ENCODE data around the gene PRSS8. TPM values are rescaled to one million over a fixed set of nuclear protein-coding genes. Genes with fewer than 3 reads are reported as not detected.
"Not testable (repeated sequence)": the region's sequence is repeated elsewhere in the genome, so short reads cannot be mapped to it uniquely, and the experiment has no call there.

The PRSS8 gene
- total RNA-seq, 2 experiments from 2014 or later = not detected

DNA sequence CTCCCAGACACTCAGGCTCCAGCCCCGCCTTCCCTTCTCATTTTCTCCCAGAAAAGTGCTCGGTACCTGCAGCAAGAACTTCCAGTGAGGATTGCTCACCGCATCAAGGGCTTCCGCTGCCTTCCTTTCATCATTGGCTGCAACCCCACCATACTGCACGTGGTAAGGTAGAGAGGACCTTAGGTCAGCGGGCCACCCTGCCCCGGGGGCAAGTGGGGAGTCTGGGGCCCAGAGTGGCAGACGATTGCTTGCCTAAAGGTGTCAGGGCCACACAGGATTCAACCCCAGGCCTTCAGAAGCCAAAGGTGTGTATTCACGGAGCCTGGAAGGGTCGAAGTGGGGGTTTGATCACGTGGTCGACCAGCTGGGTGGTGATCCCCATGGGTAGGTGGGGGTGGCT is 25.9 kb downstream of the PRSS8 start:
- H3K4me1 Mint-ChIP-seq (ENCODE audit: low read depth) = peaks cover 40% of the 10 kb centered on the region
- CTCF ChIA-PET = no interaction called here

DNA sequence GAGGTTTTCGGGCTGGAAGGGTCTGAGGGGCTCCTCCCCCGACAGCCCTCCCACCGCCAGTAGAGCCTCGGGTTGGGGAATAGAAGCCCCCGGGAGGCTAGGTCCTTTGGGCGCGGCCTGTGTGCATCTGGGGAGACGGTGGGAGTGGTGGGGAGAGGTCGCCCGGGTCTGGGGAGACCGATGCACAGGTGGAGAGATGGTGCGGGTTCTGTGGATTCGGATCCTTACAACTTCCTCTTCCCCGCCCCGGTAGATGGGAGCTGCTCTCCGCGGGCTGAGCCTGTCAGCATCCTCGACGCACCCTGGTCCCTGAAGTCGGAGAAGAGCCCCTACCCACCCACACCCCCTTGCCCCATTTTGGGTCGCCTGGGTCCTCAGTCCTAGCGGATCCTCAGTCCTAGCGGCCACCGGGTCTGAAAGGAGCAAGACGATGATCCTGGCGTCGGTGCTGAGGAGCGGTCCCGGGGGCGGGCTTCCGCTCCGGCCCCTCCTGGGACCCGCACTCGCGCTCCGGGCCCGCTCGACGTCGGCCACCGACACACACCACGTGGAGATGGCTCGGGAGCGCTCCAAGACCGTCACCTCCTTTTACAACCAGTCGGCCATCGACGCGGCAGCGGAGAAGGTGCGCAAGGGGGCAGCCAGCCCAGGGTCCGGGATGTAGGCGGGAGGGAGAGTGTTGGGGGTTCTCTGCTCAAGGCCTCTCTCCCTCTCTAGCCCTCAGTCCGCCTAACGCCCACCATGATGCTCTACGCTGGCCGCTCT is 26.6 kb downstream of the PRSS8 start:
- Mint-ChIP-seq H3K27ac (peak overlapping the region; percentile 77), H3K4me1 (ENCODE audit: low read depth) (peaks cover 37% of the 10 kb centered on the region), H3K4me3 (peak overlapping the region; percentile 76), H3K36me3 (ENCODE audit: low read depth) (peaks cover 30% of the 10 kb centered on the region), H3K9me3 (ENCODE audit: insufficient read depth) (no peaks in the 10 kb centered on the region), H3K27me3 (ENCODE audit: low read depth) (no peaks in the 10 kb centered on the region)
- ChIA-PET CTCF (no interaction called here), POLR2A (no interaction called here)
- DNase-seq = no peak
- ATAC-seq = no peak

More for the DNA sequence above, 25.9 kb downstream of the PRSS8 start:
- POLR2A ChIA-PET = no interaction called here
- H3K36me3 Mint-ChIP-seq (ENCODE audit: low read depth) = peaks cover 32% of the 10 kb centered on the region
- ATAC-seq (no peak), DNase-seq (no peak)
- peak overlapping the region; percentile 76 for H3K4me3 Mint-ChIP-seq
- H3K27ac Mint-ChIP-seq = peak overlapping the region; percentile 77
- H3K27me3 Mint-ChIP-seq (ENCODE audit: low read depth) = no peaks in the 10 kb centered on the region
- no peaks in the 10 kb centered on the region for H3K9me3 Mint-ChIP-seq (ENCODE audit: insufficient read depth)

DNA sequence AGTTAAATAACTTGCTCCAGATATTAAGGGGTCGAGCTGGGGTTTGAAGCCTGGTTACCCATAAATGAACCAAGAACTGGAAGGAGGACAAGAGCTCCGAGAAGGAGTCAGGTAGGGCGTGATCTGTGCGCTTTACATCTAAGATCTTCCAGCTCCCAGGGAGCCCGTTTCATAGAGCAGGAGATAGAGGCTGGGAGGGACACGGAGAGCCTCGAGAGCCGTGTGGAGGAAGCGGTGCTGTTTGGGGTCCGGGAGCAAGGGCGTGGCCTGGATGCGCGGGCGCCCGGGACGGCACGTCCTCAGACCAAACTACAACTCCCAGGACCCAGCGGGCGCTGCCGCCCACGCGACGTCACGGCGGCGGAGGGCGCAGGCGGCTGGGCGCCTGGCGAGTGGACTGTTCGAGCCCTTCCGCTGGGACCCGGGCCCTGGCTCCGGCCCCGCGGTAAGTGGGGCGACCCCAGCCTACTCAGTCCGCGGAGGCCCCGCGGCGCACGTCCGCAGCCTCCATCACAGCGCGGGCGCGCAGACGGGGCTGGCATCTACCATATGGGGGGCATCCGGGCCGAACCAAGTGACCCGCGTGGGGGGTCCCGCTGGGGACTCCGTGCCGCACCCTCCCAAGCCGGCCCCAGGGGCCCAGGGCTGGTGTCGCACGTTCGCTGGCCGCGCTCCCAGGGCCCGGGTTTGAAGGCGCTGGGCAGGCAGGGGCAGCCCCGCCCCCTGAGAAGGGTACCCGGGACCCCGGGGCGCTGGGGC is 27.3 kb downstream of the PRSS8 start, which contains the start of gene BCKDK:
Gene BCKDK (plus strand): TSS at position 352 of the 759 bp plus-strand sequence. CDS start 838 bp downstream, outside the sequence.
- DNase-seq (peak; percentile 83), ATAC-seq (peak; percentile 89)
- peak within 1 kb of the TSS; percentile 86 for H3K27ac Mint-ChIP-seq
- CTCF ChIA-PET = interaction anchor here (1.5 to 2.3 kb wide), 3 partner anchors 34 to 157 kb away, joined by 4 to 9 read pairs (median 5); partner anchors contain the start of genes ZNF646 and ZNF668
- H3K27me3 Mint-ChIP-seq (ENCODE audit: low read depth) = no peaks in the 10 kb centered on the region
- POLR2A ChIA-PET = interaction anchor here (0.6 to 1.4 kb wide), 2 partner anchors 9 to 1201 kb away, joined by 3 to 4 read pairs; partner anchors contain the start of gene KAT8
- H3K36me3 Mint-ChIP-seq (ENCODE audit: low read depth) = peaks cover 30% of the 10 kb centered on the region
- no peaks in the 10 kb centered on the region for H3K9me3 Mint-ChIP-seq (ENCODE audit: insufficient read depth)
- H3K4me1 Mint-ChIP-seq (ENCODE audit: low read depth) = peaks cover 31% of the 10 kb centered on the region
- peak within 1 kb of the TSS; percentile 80 for H3K4me3 Mint-ChIP-seq

DNA sequence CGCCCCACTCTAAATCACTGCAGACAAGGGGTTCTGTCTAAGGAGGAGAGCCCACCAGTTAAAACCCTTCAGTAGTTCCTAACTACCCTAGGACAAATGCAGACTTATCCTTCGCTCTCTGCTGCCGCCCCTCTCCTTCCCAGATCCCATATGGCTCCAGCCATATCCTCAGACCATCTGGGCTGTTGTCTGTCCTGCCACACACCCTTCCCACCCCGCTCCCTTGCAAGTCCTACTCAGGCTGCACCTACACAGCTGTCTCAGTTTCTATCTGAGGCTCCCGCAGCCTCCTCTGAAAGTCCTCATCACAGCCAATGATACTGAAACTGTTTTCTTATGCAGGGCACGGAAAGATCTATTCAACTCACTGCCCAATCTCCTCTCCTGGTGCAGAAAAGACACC is 28.1 kb downstream of the PRSS8 start:
- H3K27me3 Mint-ChIP-seq (ENCODE audit: low read depth) = no peaks in the 10 kb centered on the region
- peak overlapping the region; percentile 80 for H3K4me3 Mint-ChIP-seq
- peak; percentile 2 for ATAC-seq

DNA sequence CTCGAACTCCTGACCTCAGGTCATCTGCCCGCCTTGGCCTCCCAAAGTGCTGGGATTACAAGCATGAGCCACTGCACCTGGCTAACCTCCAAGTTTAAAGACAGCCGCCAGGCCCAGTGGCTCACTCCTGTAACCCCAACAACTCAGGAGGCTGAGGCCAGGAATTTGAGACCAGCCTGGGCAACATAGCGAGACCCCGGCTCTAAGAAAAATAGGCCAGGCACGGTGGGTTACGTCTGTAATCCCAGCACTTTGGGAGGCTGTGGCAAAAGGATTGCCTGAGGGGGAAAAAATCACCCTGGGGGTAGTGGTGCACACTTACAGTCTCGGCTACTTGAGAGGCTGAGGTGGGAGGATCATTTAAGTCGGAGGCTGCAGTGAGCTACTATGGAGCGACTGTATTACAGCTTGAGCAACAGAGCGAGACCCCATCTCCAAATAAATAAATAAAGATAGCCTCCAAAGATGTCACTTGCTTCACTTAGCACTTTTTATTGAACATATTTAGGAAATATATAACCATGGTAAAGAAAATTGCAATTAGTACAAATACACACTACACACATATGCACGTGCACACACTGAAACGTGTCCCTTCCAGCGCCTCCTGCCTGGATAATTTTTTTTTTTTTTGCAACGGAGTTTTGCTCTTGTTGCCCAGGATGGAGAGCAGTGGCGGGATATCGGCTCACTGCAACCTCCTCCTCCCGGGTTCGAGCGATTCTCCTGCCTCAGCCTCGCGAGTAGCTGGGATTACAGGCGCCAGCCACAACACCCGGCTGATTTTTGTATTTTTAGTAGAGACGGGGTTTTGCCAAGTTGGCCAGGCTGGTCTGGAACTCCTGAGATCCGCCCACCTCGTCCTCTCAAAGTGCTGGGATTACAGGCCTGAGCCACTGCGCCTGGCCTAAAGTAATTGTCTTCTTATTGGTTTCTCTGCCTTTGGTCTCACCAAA is 28.7 kb downstream of the PRSS8 start:
- H3K27me3 Mint-ChIP-seq (ENCODE audit: low read depth) = no peaks in the 10 kb centered on the region
- DNase-seq = no peak
- CTCF ChIA-PET = interaction anchor here (1.5 to 2.3 kb wide), 3 partner anchors 33 to 156 kb away, joined by 4 to 9 read pairs (median 5); partner anchors contain the start of genes ZNF646 and ZNF668
- peaks cover 23% of the 10 kb centered on the region for H3K36me3 Mint-ChIP-seq (ENCODE audit: low read depth)
- peaks cover 29% of the 10 kb centered on the region for H3K4me1 Mint-ChIP-seq (ENCODE audit: low read depth)
- POLR2A ChIA-PET = interaction anchor here (1.4 kb wide), 1 partner anchor 11 kb away, joined by 4 read pairs; the partner anchor contains the start of gene KAT8
- H3K4me3 Mint-ChIP-seq = peak overlapping the region; percentile 80
- H3K27ac Mint-ChIP-seq = peak overlapping the region; percentile 86
- no peak for ATAC-seq
- no peaks in the 10 kb centered on the region for H3K9me3 Mint-ChIP-seq (ENCODE audit: insufficient read depth)

More for the DNA sequence above, 28.1 kb downstream of the PRSS8 start:
- Mint-ChIP-seq H3K36me3 (ENCODE audit: low read depth) (peaks cover 27% of the 10 kb centered on the region), H3K27ac (peak overlapping the region; percentile 86), H3K9me3 (ENCODE audit: insufficient read depth) (no peaks in the 10 kb centered on the region), H3K4me1 (ENCODE audit: low read depth) (peaks cover 29% of the 10 kb centered on the region)
- POLR2A ChIA-PET = interaction anchor here (0.6 to 1.4 kb wide), 2 partner anchors 10 to 1201 kb away, joined by 3 to 4 read pairs; partner anchors contain the start of gene KAT8
- CTCF ChIA-PET = interaction anchor here (1.5 to 2.3 kb wide), 3 partner anchors 34 to 157 kb away, joined by 4 to 9 read pairs (median 5); partner anchors contain the start of genes ZNF646 and ZNF668
- DNase-seq = no peak

DNA sequence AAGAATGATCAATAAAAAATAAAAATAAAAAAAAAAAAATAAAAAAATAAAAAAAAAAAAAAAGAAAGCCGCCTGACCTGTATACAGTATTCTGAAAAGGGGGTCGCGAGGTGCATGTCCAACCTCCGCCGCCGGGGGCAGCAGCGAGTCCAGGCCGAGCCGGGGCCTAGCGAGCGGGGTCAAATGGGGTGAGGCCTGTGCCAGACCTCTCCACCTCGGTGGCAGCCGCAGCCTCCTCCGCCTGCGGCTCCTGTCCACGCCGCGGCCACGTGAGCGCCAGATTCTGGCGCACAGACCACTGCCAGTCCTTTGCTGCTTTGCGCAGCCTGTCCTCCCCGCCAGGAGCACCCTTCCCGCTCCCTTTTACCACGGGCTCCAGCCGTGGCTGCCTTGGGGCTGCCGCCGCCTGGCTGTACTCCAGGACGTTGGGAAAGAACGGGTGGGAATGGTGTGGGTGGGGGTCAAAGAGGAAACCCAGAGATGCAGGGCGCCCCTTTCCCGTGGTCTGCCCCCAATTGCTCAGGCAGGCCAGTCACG is 29.8 kb downstream of the PRSS8 start:
- peaks cover 28% of the 10 kb centered on the region for H3K4me1 Mint-ChIP-seq (ENCODE audit: low read depth)
- H3K27me3 Mint-ChIP-seq (ENCODE audit: low read depth) = no peaks in the 10 kb centered on the region
- no peaks in the 10 kb centered on the region for H3K9me3 Mint-ChIP-seq (ENCODE audit: insufficient read depth)
- peaks cover 15% of the 10 kb centered on the region for H3K36me3 Mint-ChIP-seq (ENCODE audit: low read depth)
- DNase-seq (peak; percentile 86), ATAC-seq (peak; percentile 61)
- ChIA-PET CTCF (no interaction called here), POLR2A (no interaction called here)
- peak overlapping the region; percentile 74 for H3K27ac Mint-ChIP-seq
- peak overlapping the region; percentile 28 for H3K4me3 Mint-ChIP-seq

GRCh38 chr16:31100876-31101641 is 34.5 kb downstream of the PRSS8 start:
- not testable (repeated sequence) for H3K4me3 Mint-ChIP-seq; DNase-seq; H3K27ac Mint-ChIP-seq; H3K36me3 Mint-ChIP-seq (ENCODE audit: low read depth); H3K9me3 Mint-ChIP-seq (ENCODE audit: insufficient read depth); H3K4me1 Mint-ChIP-seq (ENCODE audit: low read depth); ATAC-seq; H3K27me3 Mint-ChIP-seq (ENCODE audit: low read depth)
- ChIA-PET POLR2A (interaction anchor here (0.7 to 1.5 kb wide), 5 partner anchors 9 to 173 kb away, joined by 3 to 4 read pairs (median 3); partner anchors contain the start of gene KAT8), CTCF (interaction anchor here (1.0 to 4.2 kb wide), 4 partner anchors 27 to 116 kb away, joined by 3 to 21 read pairs (median 8); partner anchors contain the start of genes HSD3B7, ZNF646 and ZNF668)

DNA sequence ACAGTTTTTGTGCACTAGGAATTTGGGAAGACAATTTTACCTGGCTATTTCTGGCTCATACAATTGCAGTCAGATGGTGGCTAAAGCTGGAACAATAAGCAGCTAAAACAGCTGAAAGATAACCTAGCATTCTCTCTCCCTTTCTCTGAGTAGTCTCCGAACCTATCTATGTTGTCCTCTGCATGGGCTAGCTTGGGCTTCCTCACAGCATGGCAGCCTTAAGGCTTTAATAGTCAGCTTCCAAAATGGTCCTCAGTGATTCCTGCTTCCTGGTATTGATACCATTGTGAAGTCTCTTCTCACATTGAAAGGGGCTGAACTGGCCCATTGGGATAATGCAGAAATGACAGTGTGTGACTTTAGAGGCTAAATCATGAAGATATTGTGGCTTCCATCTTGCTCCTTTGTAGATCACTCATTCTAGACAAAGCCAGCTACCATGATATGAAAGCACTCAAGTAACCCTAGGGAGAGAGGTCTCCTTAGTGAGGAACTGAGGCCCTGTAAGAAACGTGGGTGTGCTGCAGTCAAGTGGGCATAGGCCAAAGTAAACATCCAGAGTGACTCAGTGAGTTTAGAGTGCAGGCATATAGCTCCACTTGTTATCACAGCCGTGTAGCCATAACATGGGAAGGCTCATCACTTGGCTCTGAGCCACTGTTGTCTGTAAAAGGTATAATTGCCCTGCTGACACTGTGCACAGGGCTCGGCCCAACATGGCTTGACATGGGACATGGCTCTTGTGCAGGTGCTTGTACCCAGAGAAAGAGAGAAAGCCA is 35.5 kb downstream of the PRSS8 start:
- Mint-ChIP-seq H3K4me3 (no peak overlapping the region), H3K27me3 (ENCODE audit: low read depth) (peaks cover 3% of the 10 kb centered on the region), H3K4me1 (ENCODE audit: low read depth) (peaks cover 10% of the 10 kb centered on the region), H3K36me3 (ENCODE audit: low read depth) (no peaks in the 10 kb centered on the region), H3K27ac (no peak overlapping the region), H3K9me3 (ENCODE audit: insufficient read depth) (no peaks in the 10 kb centered on the region)
- POLR2A ChIA-PET = interaction anchor here (1.2 to 1.5 kb wide), 2 partner anchors 17 to 80 kb away, joined by 3 to 4 read pairs; partner anchors contain the start of gene KAT8
- CTCF ChIA-PET = interaction anchor here (0.7 to 4.2 kb wide), 5 partner anchors 26 to 769 kb away, joined by 3 to 21 read pairs (median 4); partner anchors contain the start of genes HSD3B7, ZNF646 and ZNF668
- no peak for ATAC-seq
- no peak for DNase-seq

DNA sequence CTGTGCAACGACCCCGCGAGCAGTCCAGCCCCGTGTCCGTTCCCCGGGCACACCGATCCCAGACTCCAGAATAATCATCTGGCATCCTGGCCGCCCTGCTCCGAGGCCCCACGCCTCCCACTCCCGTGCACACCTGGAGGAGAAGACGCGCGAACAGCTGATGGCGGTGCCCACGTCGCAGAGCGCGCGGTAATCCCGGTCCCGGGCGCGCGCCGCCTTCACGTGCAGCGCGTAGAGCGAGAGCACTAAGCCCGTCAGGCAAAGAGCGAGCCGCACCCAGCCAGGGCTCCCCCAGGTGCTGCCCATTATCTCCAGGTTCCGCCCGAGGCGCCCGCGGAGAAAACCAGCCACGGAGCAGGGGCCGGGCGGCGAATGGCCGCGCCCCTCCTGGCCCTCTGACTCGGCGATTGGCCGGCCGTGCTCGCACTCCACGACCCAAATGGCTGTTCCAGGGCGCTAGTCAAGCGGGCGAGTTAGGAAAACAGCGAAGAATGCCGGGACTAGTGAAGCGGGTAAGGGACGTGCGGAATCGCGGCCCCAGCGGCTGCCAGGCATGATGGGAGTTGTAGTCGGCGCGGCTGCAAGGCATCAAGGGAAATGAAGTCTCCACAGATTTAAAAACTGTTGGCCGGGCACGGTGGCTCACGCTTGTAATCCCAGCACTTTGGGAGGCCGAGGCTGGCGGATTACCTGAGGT is 41.0 kb downstream of the PRSS8 start, which contains the start of gene VKORC1:
Gene VKORC1 (minus strand): TSS at position 374 of the 697 bp plus-strand sequence. CDS start 68 bp downstream, at position 306.
- H3K4me3 Mint-ChIP-seq = peak within 1 kb of the TSS; percentile 95
- POLR2A ChIA-PET = interaction anchor here (0.7 to 1.5 kb wide), 6 partner anchors 20 to 137 kb away, joined by 3 to 5 read pairs (median 4); partner anchors contain the start of genes FUS, KAT8, SETD1A and STX4
- peak; percentile 93 for DNase-seq
- peaks cover 34% of the 10 kb centered on the region for H3K4me1 Mint-ChIP-seq (ENCODE audit: low read depth)
- peak; percentile 95 for ATAC-seq
- H3K36me3 Mint-ChIP-seq (ENCODE audit: low read depth) = peaks cover 18% of the 10 kb centered on the region
- peak within 1 kb of the TSS; percentile 94 for H3K27ac Mint-ChIP-seq
- CTCF ChIA-PET = interaction anchor here (0.6 to 3.7 kb wide), 6 partner anchors 21 to 288 kb away, joined by 3 to 19 read pairs (median 6); partner anchors contain the start of genes HSD3B7, ZNF646 and ZNF668
- no peaks in the 10 kb centered on the region for H3K9me3 Mint-ChIP-seq (ENCODE audit: insufficient read depth)
- H3K27me3 Mint-ChIP-seq (ENCODE audit: low read depth) = peaks cover 3% of the 10 kb centered on the region
